ENCODE measurements around the gene LEFTY2.

LEFTY2 gene

GRCh38 chr1:225903623-225904022 is 37.4 kb downstream of the LEFTY2 start:
- TF ChIP-seq CTCF (IDR thresholded peaks at IDR 0.05; ENCODE audit: low read length) (no peak), EZH2 (IDR thresholded peaks at IDR 0.05; ENCODE audit: borderline replicate concordance, low read length) (no peak)
- H3K27me3 ChIP-seq (ENCODE audit: insufficient read depth, low read length), result no peaks in the 10 kb centered on the region
- no peak overlapping the region for H3K27ac ChIP-seq (ENCODE audit: low read depth, low read length, poor library complexity, severe bottlenecking)
- H2AFZ ChIP-seq (ENCODE audit: low read length), result no peak overlapping the region
- no peaks in the 10 kb centered on the region for H3K36me3 ChIP-seq (ENCODE audit: insufficient read depth, low read length)
- H3K9ac ChIP-seq (ENCODE audit: low read length), result no peak overlapping the region
- H3K4me3 ChIP-seq (ENCODE audit: low read depth, low read length, poor library complexity, severe bottlenecking), result no peak overlapping the region
- H3K79me2 ChIP-seq (ENCODE audit: insufficient read depth, low read length), result no peaks in the 10 kb centered on the region
- H3K4me2 ChIP-seq (ENCODE audit: low read length), result no peak overlapping the region
- H3K4me1 ChIP-seq (ENCODE audit: insufficient read depth, low read length, severe bottlenecking), result peaks cover 9% of the 10 kb centered on the region
- no peaks in the 10 kb centered on the region for H3K9me2 ChIP-seq (ENCODE audit: low read depth, low read length)
- no peaks in the 10 kb centered on the region for H3F3A ChIP-seq (ENCODE audit: insufficient read depth, low read length)
- no peaks in the 10 kb centered on the region for H3K9me3 ChIP-seq (ENCODE audit: low read length)
- H4K20me1 ChIP-seq (ENCODE audit: insufficient read depth, low read length), result no peaks in the 10 kb centered on the region

GRCh38 chr1:225899044-225899925 is 41.7 kb downstream of the LEFTY2 start:
- no peaks in the 10 kb centered on the region for H4K20me1 ChIP-seq (ENCODE audit: insufficient read depth, low read length)
- no peaks in the 10 kb centered on the region for H3K27me3 ChIP-seq (ENCODE audit: insufficient read depth, low read length)
- H3K4me2 ChIP-seq (ENCODE audit: low read length), result no peak overlapping the region
- H3K4me1 ChIP-seq (ENCODE audit: insufficient read depth, low read length, severe bottlenecking), result peaks cover 28% of the 10 kb centered on the region
- no peaks in the 10 kb centered on the region for H3K9me3 ChIP-seq (ENCODE audit: low read length)
- H3K4me3 ChIP-seq (ENCODE audit: low read depth, low read length, poor library complexity, severe bottlenecking), result no peak overlapping the region
- H3K36me3 ChIP-seq (ENCODE audit: insufficient read depth, low read length), result no peaks in the 10 kb centered on the region
- no peaks in the 10 kb centered on the region for H3K9me2 ChIP-seq (ENCODE audit: low read depth, low read length)
- no peak for TF ChIP-seq CTCF (IDR thresholded peaks at IDR 0.05; ENCODE audit: low read length)
- no peak for TF ChIP-seq EZH2 (IDR thresholded peaks at IDR 0.05; ENCODE audit: borderline replicate concordance, low read length)
- H3F3A ChIP-seq (ENCODE audit: insufficient read depth, low read length), result no peaks in the 10 kb centered on the region
- H2AFZ ChIP-seq (ENCODE audit: low read length), result no peak overlapping the region
- H3K79me2 ChIP-seq (ENCODE audit: insufficient read depth, low read length), result no peaks in the 10 kb centered on the region
- H3K27ac ChIP-seq (ENCODE audit: low read depth, low read length, poor library complexity, severe bottlenecking), result peak overlapping the region; percentile 85
- no peak overlapping the region for H3K9ac ChIP-seq (ENCODE audit: low read length)

GRCh38 chr1:225897595-225898514 is 43.2 kb downstream of the LEFTY2 start:
- no peaks in the 10 kb centered on the region for H3F3A ChIP-seq (ENCODE audit: insufficient read depth, low read length)
- peak overlapping the region; percentile 12; the same call in 1 of the 2 replicates for H3K9ac ChIP-seq (ENCODE audit: low read length)
- peak overlapping the region; percentile 85 for H3K27ac ChIP-seq (ENCODE audit: low read depth, low read length, poor library complexity, severe bottlenecking)
- H3K36me3 ChIP-seq (ENCODE audit: insufficient read depth, low read length), result no peaks in the 10 kb centered on the region
- H4K20me1 ChIP-seq (ENCODE audit: insufficient read depth, low read length), result no peaks in the 10 kb centered on the region
- 0 out of 2 replicates have a peak overlapping the region, but pooled peaks have one; percentile 32 for H2AFZ ChIP-seq (ENCODE audit: low read length)
- peaks cover 28% of the 10 kb centered on the region for H3K4me1 ChIP-seq (ENCODE audit: insufficient read depth, low read length, severe bottlenecking)
- H3K9me3 ChIP-seq (ENCODE audit: low read length), result no peaks in the 10 kb centered on the region
- TF ChIP-seq EZH2 (IDR thresholded peaks at IDR 0.05; ENCODE audit: borderline replicate concordance, low read length), result no peak
- no peak for TF ChIP-seq CTCF (IDR thresholded peaks at IDR 0.05; ENCODE audit: low read length)
- no peak overlapping the region for H3K4me3 ChIP-seq (ENCODE audit: low read depth, low read length, poor library complexity, severe bottlenecking)
- no peaks in the 10 kb centered on the region for H3K9me2 ChIP-seq (ENCODE audit: low read depth, low read length)
- H3K4me2 ChIP-seq (ENCODE audit: low read length), result peak overlapping the region; percentile 57; the same call in 1 of the 2 replicates
- H3K79me2 ChIP-seq (ENCODE audit: insufficient read depth, low read length), result no peaks in the 10 kb centered on the region
- no peaks in the 10 kb centered on the region for H3K27me3 ChIP-seq (ENCODE audit: insufficient read depth, low read length)

All from OCI-LY1 (cell line).